ENCODE results near the gene PROSER3.

PROSER3 gene

GRCh38 chr19:35776102-35776788, 18.3 kb downstream of the PROSER3 start:
- no peak for DNase-seq (ENCODE audit: low read depth)

DNA sequence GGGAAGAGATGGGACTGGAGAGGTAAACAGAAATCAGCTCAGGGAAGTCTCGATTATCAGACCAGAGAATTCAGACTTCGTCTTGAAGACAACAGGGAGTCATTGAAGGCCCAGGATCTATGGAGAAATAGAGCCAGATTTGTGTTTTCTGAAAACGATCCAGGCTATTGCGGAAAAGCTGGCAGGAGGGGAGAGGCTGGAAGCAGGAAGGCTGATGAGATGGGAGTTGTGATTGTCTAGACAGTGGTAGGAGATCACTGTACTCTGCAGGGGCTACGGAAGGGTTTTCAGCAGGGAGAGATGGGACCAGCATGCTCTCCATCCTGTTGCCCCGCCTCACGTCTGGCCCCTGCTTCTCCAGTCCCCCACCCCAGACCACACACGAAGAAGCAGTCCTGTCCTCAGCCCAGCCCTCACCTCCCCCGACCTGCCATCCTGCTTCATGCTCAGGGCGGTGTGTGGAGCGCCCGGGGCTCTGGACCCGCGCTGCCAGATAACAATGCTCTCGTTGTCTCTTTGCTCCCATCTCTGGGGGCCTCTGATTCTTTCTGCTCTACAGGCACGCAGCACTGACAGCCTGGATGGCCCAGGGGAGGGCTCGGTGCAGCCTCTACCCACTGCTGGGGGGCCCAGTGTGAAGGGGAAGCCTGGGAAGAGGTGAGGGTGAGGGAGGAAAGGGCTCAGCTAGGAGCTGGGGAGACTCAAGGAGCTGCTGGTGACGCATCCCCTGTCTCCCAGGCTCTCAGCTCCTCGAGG, 19.3 kb downstream of the PROSER3 start:
- no peak for DNase-seq (ENCODE audit: low read depth)

- no peak for DNase-seq (ENCODE audit: low read depth)
Observed at GRCh38 chr19:35777961-35778360, 20.0 kb downstream of the PROSER3 start.

GRCh38 chr19:35779033-35779432, 21.1 kb downstream of the PROSER3 start:
- DNase-seq (ENCODE audit: low read depth) = no peak

DNA sequence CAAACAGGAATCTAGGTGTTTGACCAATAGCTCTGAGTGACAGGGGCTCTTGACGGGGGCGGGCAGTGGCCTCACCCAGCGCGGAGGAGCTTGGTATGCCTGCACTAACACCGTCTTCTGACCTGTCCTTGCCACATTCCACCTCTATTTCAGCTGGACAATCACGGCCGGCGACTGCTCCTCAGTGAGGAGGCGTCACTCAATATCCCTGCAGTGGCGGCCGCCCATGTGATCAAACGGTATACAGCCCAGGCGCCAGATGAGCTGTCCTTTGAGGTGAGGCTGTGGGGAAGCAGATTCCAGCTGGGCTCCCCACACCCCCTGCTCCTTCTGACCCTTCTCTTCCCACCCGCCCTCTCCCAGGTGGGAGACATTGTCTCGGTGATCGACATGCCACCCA, 22.1 kb downstream of the PROSER3 start:
- DNase-seq (ENCODE audit: low read depth) = no peak

DNA sequence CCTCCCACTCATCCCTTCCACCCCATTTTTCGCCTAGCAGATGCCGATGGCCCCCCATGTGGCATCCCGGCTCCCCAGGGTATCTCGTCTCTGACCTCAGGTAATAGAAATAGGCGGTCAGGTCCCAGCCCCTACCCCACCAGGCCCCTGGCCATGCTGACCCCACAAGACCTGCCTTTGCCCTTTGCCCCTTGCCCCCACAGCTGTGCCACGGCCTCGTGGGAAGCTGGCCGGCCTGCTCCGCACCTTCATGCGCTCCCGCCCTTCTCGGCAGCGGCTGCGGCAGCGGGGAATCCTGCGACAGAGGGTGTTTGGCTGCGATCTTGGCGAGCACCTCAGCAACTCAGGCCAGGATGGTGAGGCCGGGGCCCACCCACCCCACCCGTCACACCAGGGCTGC, 22.7 kb downstream of the PROSER3 start:
- DNase-seq (ENCODE audit: low read depth) = no peak

DNA sequence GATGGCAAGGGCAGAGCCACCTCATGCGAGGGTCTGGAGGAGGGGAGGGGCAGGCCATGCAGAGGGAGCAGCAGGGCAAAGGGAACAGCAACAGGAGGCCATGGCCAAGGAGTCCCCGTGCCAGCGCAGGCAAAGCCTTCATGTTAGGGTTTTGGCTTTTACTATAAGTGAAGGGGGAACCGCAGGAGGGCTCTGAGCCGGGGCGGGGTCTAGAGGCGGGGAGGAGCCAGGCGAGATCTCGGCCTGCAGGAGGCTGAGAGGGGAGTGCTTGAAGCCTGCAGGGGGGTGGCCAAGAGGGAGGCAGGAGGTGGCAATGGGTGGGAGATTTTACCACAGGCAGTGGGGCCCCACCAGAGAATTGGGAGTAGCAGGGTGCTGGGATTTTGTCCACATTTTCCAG, 23.7 kb downstream of the PROSER3 start:
- no peak for DNase-seq (ENCODE audit: low read depth)

DNA sequence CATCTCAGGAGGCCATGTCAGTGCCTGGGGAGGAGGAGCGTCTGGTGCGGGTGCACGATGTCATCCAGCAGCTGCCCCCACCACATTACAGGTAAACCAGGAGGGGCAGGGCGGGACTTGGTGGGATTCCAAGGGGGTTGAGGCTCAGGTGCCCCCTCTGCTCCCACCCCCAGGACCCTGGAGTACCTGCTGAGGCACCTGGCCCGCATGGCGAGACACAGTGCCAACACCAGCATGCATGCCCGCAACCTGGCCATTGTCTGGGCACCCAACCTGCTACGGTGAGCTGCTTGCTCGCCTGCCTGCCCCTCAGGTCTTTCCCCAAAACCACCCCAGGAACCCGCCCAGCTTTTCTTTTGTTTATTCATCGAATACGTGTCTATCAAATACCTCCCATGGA, 24.6 kb downstream of the PROSER3 start:
- DNase-seq (ENCODE audit: low read depth) = no peak

DNA sequence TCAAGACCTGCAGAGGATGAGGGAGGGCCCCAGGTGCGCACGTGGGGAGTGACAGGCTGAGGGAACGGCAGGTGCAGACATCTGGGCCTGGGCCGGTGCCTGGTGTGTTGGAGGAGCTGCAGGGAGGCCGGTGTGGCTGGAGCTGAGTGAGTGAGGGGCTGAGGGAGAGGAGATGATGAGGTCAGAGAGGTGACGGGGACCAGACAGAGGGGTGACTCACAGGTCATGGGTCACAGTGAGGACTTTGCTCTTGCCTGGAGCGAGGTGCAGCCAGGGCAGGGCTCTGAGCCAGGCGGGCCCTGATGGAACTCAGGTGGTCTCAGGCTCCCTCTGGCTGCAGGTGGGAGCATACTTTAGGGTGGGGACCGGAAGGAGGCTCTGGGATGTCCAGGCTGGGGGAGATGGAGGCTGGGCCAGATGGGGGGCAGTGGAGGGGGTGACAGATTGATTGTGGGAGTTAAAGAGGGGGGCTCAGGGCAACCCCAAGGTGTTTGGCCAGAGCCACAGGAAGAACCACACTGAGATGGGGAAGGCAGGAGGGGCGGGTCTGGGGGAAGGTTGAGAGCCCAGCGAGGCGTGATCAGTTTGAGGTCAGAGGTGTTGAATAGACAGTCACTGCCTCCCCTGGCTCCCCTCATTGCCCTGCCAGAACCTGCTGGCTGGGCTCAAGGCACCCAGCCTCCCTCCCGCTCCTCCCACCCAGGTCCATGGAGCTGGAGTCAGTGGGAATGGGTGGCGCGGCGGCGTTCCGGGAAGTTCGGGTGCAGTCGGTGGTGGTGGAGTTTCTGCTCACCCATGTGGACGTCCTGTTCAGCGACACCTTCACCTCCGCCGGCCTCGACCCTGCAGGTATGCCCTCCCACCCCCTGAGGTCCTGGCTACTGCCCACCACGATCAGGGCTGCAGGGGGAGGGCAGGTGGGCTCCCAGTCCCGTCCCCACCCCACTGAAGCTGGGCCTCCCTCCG, 25.8 kb downstream of the PROSER3 start:
- no peak for DNase-seq (ENCODE audit: low read depth)

GRCh38 chr19:35784503-35785338, 26.7 kb downstream of the PROSER3 start:
- DNase-seq (ENCODE audit: low read depth) = no peak

- no peak for DNase-seq (ENCODE audit: low read depth)
Observed at GRCh38 chr19:35785339-35785627, 27.3 kb downstream of the PROSER3 start.

GRCh38 chr19:35786299-35787160, 28.6 kb downstream of the PROSER3 start:
- DNase-seq (ENCODE audit: low read depth) = no peak

- no peak for DNase-seq (ENCODE audit: low read depth)
Observed at GRCh38 chr19:35787227-35787799, 29.3 kb downstream of the PROSER3 start.

DNA sequence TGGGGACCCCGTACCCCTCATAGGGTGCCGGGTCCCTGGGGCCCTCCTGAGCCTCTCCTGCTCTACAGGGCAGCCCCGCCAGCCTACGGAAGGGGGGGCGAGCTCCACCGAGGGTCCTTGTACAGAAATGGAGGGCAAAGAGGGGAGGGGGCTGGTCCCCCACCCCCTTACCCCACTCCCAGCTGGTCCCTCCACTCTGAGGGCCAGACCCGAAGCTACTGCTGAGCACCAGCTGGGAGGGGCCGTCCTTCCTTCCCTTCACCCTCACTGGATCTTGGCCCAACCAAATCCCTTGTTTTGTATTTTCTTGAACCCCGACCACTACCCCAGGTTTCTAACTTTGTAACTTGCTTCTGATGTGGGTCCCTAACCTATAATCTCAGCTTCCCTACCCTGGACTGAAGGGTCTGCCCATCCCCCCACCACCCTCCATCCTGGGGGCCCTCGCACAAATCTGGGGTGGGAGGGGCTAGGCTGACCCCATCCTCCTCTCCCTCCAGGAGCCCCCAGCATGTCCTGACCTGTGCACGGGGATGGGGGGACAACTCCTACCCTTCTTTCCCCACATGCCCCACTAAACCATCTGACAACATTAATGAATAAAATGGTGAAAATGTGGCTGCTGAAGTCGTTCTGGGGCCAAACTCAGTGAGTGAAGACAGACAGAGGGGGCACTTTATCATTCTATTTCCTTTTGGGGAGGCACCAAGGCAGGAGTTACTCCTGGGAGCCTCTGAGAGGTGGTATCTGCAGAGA, 30.4 kb downstream of the PROSER3 start:
- DNase-seq (ENCODE audit: low read depth) = no peak

DNA sequence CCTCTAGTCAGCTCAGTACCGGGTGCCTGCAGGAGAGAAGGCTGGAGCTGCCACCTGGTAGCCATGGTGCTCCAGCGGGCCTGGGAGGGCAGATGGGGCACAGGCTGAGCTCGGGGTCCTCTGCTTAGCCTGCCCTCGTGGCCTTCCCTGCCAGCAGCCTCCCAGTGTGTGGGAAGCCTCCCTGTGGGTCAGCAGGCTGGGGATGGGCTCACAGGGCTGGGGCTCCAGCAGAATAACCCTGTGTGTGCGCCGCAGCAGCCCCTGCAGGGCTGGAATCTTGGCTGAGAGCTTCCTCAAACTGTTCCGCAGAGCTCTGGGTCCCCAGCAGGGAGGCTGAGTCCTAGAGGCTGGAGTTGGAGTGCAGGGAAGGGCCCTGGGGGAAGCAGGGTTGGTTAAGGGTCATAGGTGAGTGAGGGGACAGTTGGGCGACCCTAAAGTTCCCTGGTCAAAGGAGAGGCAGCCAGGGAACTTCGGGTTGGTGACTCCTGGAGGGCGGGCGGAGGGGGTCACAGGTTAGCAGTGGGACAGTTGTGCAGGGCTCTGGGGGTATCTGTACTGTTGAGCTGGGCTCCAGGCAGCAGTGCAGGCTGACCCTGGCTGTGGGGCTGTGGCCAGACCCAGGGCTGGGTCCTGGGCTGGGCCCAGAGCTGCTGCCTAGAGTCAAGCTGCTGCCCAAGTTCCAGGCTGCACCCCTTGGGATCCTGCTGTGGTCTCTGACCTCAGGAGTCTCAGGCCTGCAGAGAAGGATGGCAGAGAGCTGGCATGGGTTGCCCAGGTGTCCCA, 31.4 kb downstream of the PROSER3 start:
- no peak for DNase-seq (ENCODE audit: low read depth)

DNA sequence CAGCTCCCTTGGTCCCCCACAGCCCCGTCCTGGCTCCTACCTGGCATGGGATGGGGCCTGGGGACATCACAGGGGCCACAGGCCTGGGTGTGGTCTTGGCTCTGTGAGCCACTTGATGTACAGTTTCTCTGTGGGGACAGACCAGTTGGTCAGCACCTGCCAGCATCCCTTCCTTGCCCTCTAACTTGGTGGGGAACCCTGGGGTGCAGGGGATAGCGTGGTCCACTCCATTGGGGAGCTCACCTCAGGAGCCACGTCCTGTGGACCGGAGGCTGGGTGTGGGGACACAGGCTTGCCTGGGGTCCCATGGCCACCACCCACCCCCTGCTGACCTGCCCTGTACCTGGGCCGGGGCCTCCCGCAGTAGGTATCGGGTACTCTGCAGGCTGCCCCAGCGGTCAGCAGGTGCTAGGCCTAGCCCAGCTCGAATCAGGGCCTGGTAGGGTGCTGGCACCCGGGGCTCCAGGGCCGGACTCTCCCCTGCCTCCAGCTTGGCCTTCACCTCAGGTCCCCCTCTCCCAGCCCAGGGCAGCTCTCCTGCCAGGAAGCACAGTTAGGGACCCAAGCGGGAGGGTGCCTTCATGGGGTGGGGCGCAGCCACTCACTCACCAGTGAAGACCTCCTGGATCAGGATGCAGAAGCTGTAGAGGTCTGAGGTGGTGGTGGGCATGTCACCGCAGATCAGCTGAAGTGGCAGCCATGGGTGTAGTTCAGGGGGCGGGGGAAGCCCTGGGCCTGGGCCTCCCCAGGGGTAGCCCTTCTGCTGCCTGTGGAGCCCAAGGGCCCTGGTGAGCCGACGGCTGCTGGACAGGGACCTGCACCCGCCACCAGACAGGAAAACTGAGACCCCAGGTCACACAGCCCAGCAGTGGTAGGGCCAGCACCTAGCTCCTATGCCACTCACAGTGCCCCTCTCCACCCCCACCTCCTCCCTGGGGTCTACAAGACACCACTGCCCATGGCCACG, 32.3 kb downstream of the PROSER3 start:
- DNase-seq (ENCODE audit: low read depth) = no peak

DNA sequence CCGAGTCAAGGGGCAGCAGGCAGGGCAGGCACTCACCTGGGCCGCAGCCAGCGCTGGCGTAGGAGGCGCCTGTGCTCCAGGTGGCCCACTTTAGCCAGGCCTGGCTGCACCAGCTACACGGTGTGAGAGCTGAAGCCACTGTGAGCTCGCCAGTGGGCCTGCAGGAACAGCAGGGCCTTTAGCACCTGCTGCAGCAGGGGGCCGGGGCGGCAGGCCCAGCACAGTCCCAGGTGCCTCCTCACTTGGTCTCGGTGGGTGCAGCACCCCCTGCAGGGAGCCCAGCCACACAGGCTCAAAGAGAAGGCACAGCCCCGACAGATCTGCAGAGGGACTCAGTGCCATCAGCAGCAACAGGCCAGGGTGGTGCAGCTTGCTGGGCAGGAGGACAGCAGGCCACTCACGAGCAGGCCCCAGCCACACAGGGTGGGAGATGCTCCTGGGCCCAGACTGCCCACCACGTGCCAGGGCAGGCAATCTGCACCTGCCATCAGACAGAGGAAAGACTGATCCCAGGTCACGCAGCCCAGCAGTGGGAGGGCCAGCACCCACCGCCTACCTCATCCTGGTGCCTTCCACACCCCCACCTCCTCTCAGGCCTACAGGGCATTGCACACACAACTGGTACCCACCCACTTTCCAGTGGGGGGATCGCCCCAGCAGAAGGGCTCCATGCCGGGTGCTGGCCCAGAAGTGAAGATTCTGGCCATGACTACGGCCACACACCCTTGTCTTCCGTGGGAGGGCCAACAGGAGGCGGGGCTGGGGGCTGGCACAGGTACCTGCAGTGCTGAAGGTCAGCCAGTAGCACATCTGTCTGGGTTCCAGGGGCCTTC, 33.2 kb downstream of the PROSER3 start:
- DNase-seq (ENCODE audit: low read depth) = no peak

Data from activated T-cell treated with anti-CD3 and anti-CD28 coated beads for 1 hour (primary cell).